Activated T-helper 2 cell treated with anti-CD3 and anti-CD28 coated beads, Interferon-gamma antibody, Interleukin-2, Interleukin-4, amounts not matched to agents 10 μg/mL and 5 μg/mL and 100 μg/mL, durations not matched to agents 14 hours and 24 hours and 36 hours (primary cell): ENCODE measurements around the gene CCR1. TPM values are rescaled to one million over a fixed set of nuclear protein-coding genes. Genes with fewer than 3 reads are reported as not detected.

Experiments
- total RNA-seq: library from RNA; stranded (reverse); gene quantifications from 2 replicates; pipeline ENCODE4 v1.2.3, GENCODE V29; 2022

Gene CCR1
- total RNA-seq, 1 donor from 2014 or later, result 0.41 TPM

Other genes starting within 250 kb of the CCR1 start
- gene FYCO1, start 212.5 kb downstream of the CCR1 start, total RNA-seq, result 19.6 and 20.2 TPM in 2 replicates
- 0.05 and 0.07 TPM in 2 replicates for gene XCR1, start 180.8 kb downstream of the CCR1 start, total RNA-seq
- gene CCR3, start 34.1 kb upstream of the CCR1 start, total RNA-seq, result not detected in 2 replicates
- 1.1 TPM in 2 replicates for gene CCR2, start 145.8 kb upstream of the CCR1 start, total RNA-seq
- gene CCR5, start 162.6 kb upstream of the CCR1 start, total RNA-seq, result 0.30 and 0.46 TPM in 2 replicates
- 1.2 and 1.6 TPM in 2 replicates for gene CCRL2, start 198.9 kb upstream of the CCR1 start, total RNA-seq